PFSK-1 (cell line): ENCODE measurements around the gene ATP8B4.

Source experiments
- POLR2AphosphoS5 ChIP-seq: IDR thresholded peaks from 2 replicates; pipeline ENCODE4 v1.6.1; 2012; ENCODE audit warnings: low read depth, mild to moderate bottlenecking, control low read depth, low read length, moderate library complexity
- SIN3A ChIP-seq: IDR thresholded peaks from 2 replicates; pipeline ENCODE4 v1.6.1; 2012; ENCODE audit warnings: mild to moderate bottlenecking, low read length, moderate library complexity, borderline replicate concordance; ENCODE audit not compliant: insufficient read depth
- TF ChIP-seq, protein P1 (sequence below), 2 experiments: IDR thresholded peaks; 2 replicates each; pipeline versions ENCODE4 v1.6.1 to v1.8.0; 2011 to 2012; ENCODE audit warnings: low read depth in 2 of 2, low read length in 2 of 2, control low read depth in 1 of 2, inconsistent platforms in 1 of 2, mild to moderate bottlenecking in 1 of 2, moderate library complexity in 1 of 2; ENCODE audit not compliant: insufficient read depth in 1 of 2

DNA sequence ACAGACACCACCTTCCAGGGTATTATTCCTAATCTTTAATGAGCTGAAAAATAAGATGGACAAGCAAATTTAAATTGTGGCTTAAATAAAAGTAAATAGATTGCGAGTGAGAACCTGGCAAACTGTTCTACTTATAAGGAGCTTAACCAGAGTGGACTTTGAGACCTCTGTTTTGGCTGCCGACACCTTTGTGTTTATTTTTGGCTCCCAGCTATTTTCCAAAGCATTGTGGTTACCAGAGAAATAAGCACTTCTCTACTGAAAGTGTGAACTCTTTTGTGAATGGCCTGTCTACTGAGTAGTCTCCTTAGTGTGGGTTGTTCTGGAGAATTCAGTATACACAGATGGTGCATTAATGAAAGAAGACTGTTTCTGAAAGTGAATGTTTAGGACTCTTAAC, 109.4 kb downstream of the ATP8B4 start:
- TF ChIP-seq SIN3A: no peak
- TF ChIP-seq POLR2AphosphoS5: no peak
- TF ChIP-seq, protein P1, sequence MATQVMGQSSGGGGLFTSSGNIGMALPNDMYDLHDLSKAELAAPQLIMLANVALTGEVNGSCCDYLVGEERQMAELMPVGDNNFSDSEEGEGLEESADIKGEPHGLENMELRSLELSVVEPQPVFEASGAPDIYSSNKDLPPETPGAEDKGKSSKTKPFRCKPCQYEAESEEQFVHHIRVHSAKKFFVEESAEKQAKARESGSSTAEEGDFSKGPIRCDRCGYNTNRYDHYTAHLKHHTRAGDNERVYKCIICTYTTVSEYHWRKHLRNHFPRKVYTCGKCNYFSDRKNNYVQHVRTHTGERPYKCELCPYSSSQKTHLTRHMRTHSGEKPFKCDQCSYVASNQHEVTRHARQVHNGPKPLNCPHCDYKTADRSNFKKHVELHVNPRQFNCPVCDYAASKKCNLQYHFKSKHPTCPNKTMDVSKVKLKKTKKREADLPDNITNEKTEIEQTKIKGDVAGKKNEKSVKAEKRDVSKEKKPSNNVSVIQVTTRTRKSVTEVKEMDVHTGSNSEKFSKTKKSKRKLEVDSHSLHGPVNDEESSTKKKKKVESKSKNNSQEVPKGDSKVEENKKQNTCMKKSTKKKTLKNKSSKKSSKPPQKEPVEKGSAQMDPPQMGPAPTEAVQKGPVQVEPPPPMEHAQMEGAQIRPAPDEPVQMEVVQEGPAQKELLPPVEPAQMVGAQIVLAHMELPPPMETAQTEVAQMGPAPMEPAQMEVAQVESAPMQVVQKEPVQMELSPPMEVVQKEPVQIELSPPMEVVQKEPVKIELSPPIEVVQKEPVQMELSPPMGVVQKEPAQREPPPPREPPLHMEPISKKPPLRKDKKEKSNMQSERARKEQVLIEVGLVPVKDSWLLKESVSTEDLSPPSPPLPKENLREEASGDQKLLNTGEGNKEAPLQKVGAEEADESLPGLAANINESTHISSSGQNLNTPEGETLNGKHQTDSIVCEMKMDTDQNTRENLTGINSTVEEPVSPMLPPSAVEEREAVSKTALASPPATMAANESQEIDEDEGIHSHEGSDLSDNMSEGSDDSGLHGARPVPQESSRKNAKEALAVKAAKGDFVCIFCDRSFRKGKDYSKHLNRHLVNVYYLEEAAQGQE (IDR thresholded peaks at IDR 0.05; ENCODE audit: insufficient read depth in 1 of 2, low read depth in 2 of 2, low read length in 2 of 2): no peak
